ENCODE data around the gene BCAP31. TPM values are rescaled to one million over a fixed set of nuclear protein-coding genes. Genes with fewer than 3 reads are reported as not detected.

The BCAP31 gene
- total and polyA plus RNA-seq, 4 donors, result 101 to 130 (median 123) TPM

- Histone ChIP-seq H3K4me1 (ENCODE audit: control insufficient read depth in 1 of 2, insufficient read depth in 2 of 2, low read length in 2 of 2) (no peaks in the 10 kb centered on the region), H3K36me3 (ENCODE audit: control insufficient read depth in 1 of 2, insufficient read depth in 2 of 2, low read length in 1 of 2) (no peaks in the 10 kb centered on the region), H3K27me3 (ENCODE audit: control insufficient read depth in 1 of 2, insufficient read depth in 2 of 2, low read length in 1 of 2) (no peaks in the 10 kb centered on the region), H3K27ac (ENCODE audit: low read depth in 1 of 2, low read length in 2 of 2) (no peak overlapping the region), H3K4me3 (ENCODE audit: low read length in 2 of 2) (no peak overlapping the region), H3K9me3 (ENCODE audit: control insufficient read depth, low read length) (no peaks in the 10 kb centered on the region)
- DNase-seq (peak in 1 of 2 donors; percentile 56), ATAC-seq (ENCODE audit: low FRiP score) (no peak)
- intact Hi-C loops (cut with DNase I), result loop anchor here in 1 of 2 donors (5.0 kb wide), 2 partner anchors 59 to 109 kb away; no protein-coding TSS in a partner anchor
- 73 to 86% methylated on average over 7 to 9 of the region's 9 CpGs for WGBS, 2 donors
Measured at GRCh38 chrX:153665726-153666306, 58.4 kb downstream of the BCAP31 start.

GRCh38 chrX:153662266-153662665, 61.9 kb downstream of the BCAP31 start:
- Histone ChIP-seq H3K27me3 (ENCODE audit: control insufficient read depth in 1 of 2, insufficient read depth in 2 of 2, low read length in 1 of 2) (no peaks in the 10 kb centered on the region), H3K27ac (ENCODE audit: low read depth in 1 of 2, low read length in 2 of 2) (no peak overlapping the region), H3K36me3 (ENCODE audit: control insufficient read depth in 1 of 2, insufficient read depth in 2 of 2, low read length in 1 of 2) (no peaks in the 10 kb centered on the region), H3K9me3 (ENCODE audit: control insufficient read depth, low read length) (no peaks in the 10 kb centered on the region), H3K4me3 (ENCODE audit: low read length in 2 of 2) (no peak overlapping the region), H3K4me1 (ENCODE audit: control insufficient read depth in 1 of 2, insufficient read depth in 2 of 2, low read length in 2 of 2) (no peaks in the 10 kb centered on the region)
- DNase-seq, result peak in 1 of 2 donors; percentile 82
- 6 to 21% methylated on average over 26 to 31 of the region's 31 CpGs for WGBS, 2 donors
- ATAC-seq (ENCODE audit: low FRiP score), result no peak
- intact Hi-C loops (cut with DNase I), result no loop called here

GRCh38 chrX:153659268-153659667, 64.9 kb downstream of the BCAP31 start:
- peaks cover 0 to under 1% of the 10 kb centered on the region in 2 donors for H3K27me3 ChIP-seq (ENCODE audit: control insufficient read depth in 1 of 2, insufficient read depth in 2 of 2, low read length in 1 of 2)
- no peaks in the 10 kb centered on the region for H3K36me3 ChIP-seq (ENCODE audit: control insufficient read depth in 1 of 2, insufficient read depth in 2 of 2, low read length in 1 of 2)
- intact Hi-C loops (cut with DNase I), result no loop called here
- H3K4me3 ChIP-seq (ENCODE audit: low read length in 2 of 2), result no peak overlapping the region
- DNase-seq (no peak), ATAC-seq (ENCODE audit: low FRiP score) (no peak)
- WGBS, 2 donors, result 88 to 96% methylated on average over 3 of the region's 3 CpGs
- H3K4me1 ChIP-seq (ENCODE audit: control insufficient read depth in 1 of 2, insufficient read depth in 2 of 2, low read length in 2 of 2), result no peaks in the 10 kb centered on the region
- no peak overlapping the region for H3K27ac ChIP-seq (ENCODE audit: low read depth in 1 of 2, low read length in 2 of 2)
- no peaks in the 10 kb centered on the region for H3K9me3 ChIP-seq (ENCODE audit: control insufficient read depth, low read length)

GRCh38 chrX:153657161-153657560, 67.0 kb downstream of the BCAP31 start:
- ATAC-seq (ENCODE audit: low FRiP score), result no peak
- H3K9me3 ChIP-seq (ENCODE audit: control insufficient read depth, low read length), result peaks cover 1% of the 10 kb centered on the region
- DNase-seq, result no peak
- H3K4me1 ChIP-seq (ENCODE audit: control insufficient read depth in 1 of 2, insufficient read depth in 2 of 2, low read length in 2 of 2), result no peaks in the 10 kb centered on the region
- peaks cover 0 to 2% of the 10 kb centered on the region in 2 donors for H3K27me3 ChIP-seq (ENCODE audit: control insufficient read depth in 1 of 2, insufficient read depth in 2 of 2, low read length in 1 of 2)
- H3K36me3 ChIP-seq (ENCODE audit: control insufficient read depth in 1 of 2, insufficient read depth in 2 of 2, low read length in 1 of 2), result no peaks in the 10 kb centered on the region
- H3K27ac ChIP-seq (ENCODE audit: low read depth in 1 of 2, low read length in 2 of 2), result no peak overlapping the region
- 83 to 89% methylated on average over 9 of the region's 9 CpGs for WGBS, 2 donors
- no peak overlapping the region for H3K4me3 ChIP-seq (ENCODE audit: low read length in 2 of 2)
- intact Hi-C loops (cut with DNase I), result no loop called here

- Histone ChIP-seq H3K27ac (ENCODE audit: low read depth in 1 of 2, low read length in 2 of 2) (no peak overlapping the region), H3K9me3 (ENCODE audit: control insufficient read depth, low read length) (peaks cover 1% of the 10 kb centered on the region), H3K4me1 (ENCODE audit: control insufficient read depth in 1 of 2, insufficient read depth in 2 of 2, low read length in 2 of 2) (no peaks in the 10 kb centered on the region), H3K36me3 (ENCODE audit: control insufficient read depth in 1 of 2, insufficient read depth in 2 of 2, low read length in 1 of 2) (no peaks in the 10 kb centered on the region), H3K27me3 (ENCODE audit: control insufficient read depth in 1 of 2, insufficient read depth in 2 of 2, low read length in 1 of 2) (peaks cover 0 to 2% of the 10 kb centered on the region in 2 donors), H3K4me3 (ENCODE audit: low read length in 2 of 2) (no peak overlapping the region)
- no peak for ATAC-seq (ENCODE audit: low FRiP score)
- DNase-seq, result no peak
- WGBS, 2 donors, result 84 to 95% methylated on average over 2 of the region's 2 CpGs
- intact Hi-C loops (cut with DNase I), result no loop called here
Measured at GRCh38 chrX:153653556-153653955, 70.6 kb downstream of the BCAP31 start.

GRCh38 chrX:153651540-153652079, 72.6 kb downstream of the BCAP31 start:
- intact Hi-C loops (cut with DNase I), result no loop called here
- no peak overlapping the region for H3K27ac ChIP-seq (ENCODE audit: low read depth in 1 of 2, low read length in 2 of 2)
- H3K4me1 ChIP-seq (ENCODE audit: control insufficient read depth in 1 of 2, insufficient read depth in 2 of 2, low read length in 2 of 2), result no peaks in the 10 kb centered on the region
- no peaks in the 10 kb centered on the region for H3K36me3 ChIP-seq (ENCODE audit: control insufficient read depth in 1 of 2, insufficient read depth in 2 of 2, low read length in 1 of 2)
- H3K9me3 ChIP-seq (ENCODE audit: control insufficient read depth, low read length), result peaks cover 1% of the 10 kb centered on the region
- DNase-seq (no peak), ATAC-seq (ENCODE audit: low FRiP score) (no peak)
- no peak overlapping the region for H3K4me3 ChIP-seq (ENCODE audit: low read length in 2 of 2)
- peaks cover 0 to 2% of the 10 kb centered on the region in 2 donors for H3K27me3 ChIP-seq (ENCODE audit: control insufficient read depth in 1 of 2, insufficient read depth in 2 of 2, low read length in 1 of 2)
- 78 to 80% methylated on average over 9 of the region's 9 CpGs for WGBS, 2 donors

- H3K27me3 ChIP-seq (ENCODE audit: control insufficient read depth in 1 of 2, insufficient read depth in 2 of 2, low read length in 1 of 2), result peaks cover 0 to 2% of the 10 kb centered on the region in 2 donors
- no peaks in the 10 kb centered on the region for H3K4me1 ChIP-seq (ENCODE audit: control insufficient read depth in 1 of 2, insufficient read depth in 2 of 2, low read length in 2 of 2)
- 90 to 94% methylated on average over 13 of the region's 13 CpGs for WGBS, 2 donors
- H3K27ac ChIP-seq (ENCODE audit: low read depth in 1 of 2, low read length in 2 of 2), result no peak overlapping the region
- no peak overlapping the region for H3K4me3 ChIP-seq (ENCODE audit: low read length in 2 of 2)
- ATAC-seq (ENCODE audit: low FRiP score) (no peak), DNase-seq (peak; percentile 32 to 43)
- peaks cover 1% of the 10 kb centered on the region for H3K9me3 ChIP-seq (ENCODE audit: control insufficient read depth, low read length)
- intact Hi-C loops (cut with DNase I), result no loop called here
- no peaks in the 10 kb centered on the region for H3K36me3 ChIP-seq (ENCODE audit: control insufficient read depth in 1 of 2, insufficient read depth in 2 of 2, low read length in 1 of 2)
Measured at GRCh38 chrX:153650959-153651358, 73.2 kb downstream of the BCAP31 start.

Data from aorta (tissue), 5 donors.